ENCODE data around the gene ATXN7.

ATXN7 gene

GRCh38 chr3:64047787-64048186, 184.1 kb downstream of the ATXN7 start:
- peak in 3 of 51 donors; percentile 3 to 5 (median 3) for DNase-seq

GRCh38 chr3:64048631-64049061, 185.0 kb downstream of the ATXN7 start:
- no peak for DNase-seq

- DNase-seq: no peak
These were observed 185.5 kb downstream of the ATXN7 start for GRCh38 chr3:64049136-64049535.

- DNase-seq: no peak
These were observed 186.2 kb downstream of the ATXN7 start for GRCh38 chr3:64049832-64050231.

Data from hypothalamus (tissue), 51 donors.